Liver (tissue), 9 donors: ENCODE measurements around the gene KIZ. TPM values are rescaled to one million over a fixed set of nuclear protein-coding genes. Genes with fewer than 3 reads are reported as not detected.
"Not testable (repeated sequence)": the region's sequence is repeated elsewhere in the genome, so short reads cannot be mapped to it uniquely, and the experiment has no call there.

ENCODE experiments used
- DNase-seq: peaks from one replicate; pipeline ENCODE4 v3.0.0-alpha.2; 2017; ENCODE audit warnings: low spot score
- H3K27ac ChIP-seq, 2 donors: one replicate each; pipeline ENCODE4 v1.7.0; 2013; ENCODE audit warnings: inconsistent platforms in 2 of 2, low read length in 2 of 2, control low read depth in 1 of 2, low read depth in 1 of 2, mild to moderate bottlenecking in 1 of 2
- H3K27me3 ChIP-seq, 4 donors: one replicate each; pipeline versions ENCODE4 v1.6.1 to v1.7.0; 2013; ENCODE audit warnings: low read length in 3 of 4, inconsistent platforms in 1 of 4, mild to moderate bottlenecking in 1 of 4, moderate library complexity in 1 of 4; ENCODE audit not compliant: control insufficient read depth in 4 of 4, insufficient read depth in 4 of 4
- H3K36me3 ChIP-seq, 4 donors: one replicate each; pipeline versions ENCODE4 v1.6.1 to v1.7.0; 2013; ENCODE audit warnings: low read length in 3 of 4, mild to moderate bottlenecking in 3 of 4, low read depth in 1 of 4, moderate library complexity in 1 of 4; ENCODE audit not compliant: control insufficient read depth in 4 of 4, insufficient read depth in 3 of 4
- H3K4me1 ChIP-seq, 4 donors: one replicate each; pipeline versions ENCODE4 v1.6.1 to v1.7.0; 2013; ENCODE audit warnings: low read length in 3 of 4, mild to moderate bottlenecking in 3 of 4, moderate library complexity in 1 of 4; ENCODE audit not compliant: control insufficient read depth in 4 of 4, insufficient read depth in 4 of 4
- H3K4me3 ChIP-seq, 3 donors: one replicate each; pipeline versions ENCODE4 v1.6.1 to v1.7.0; 2013; ENCODE audit warnings: low read length in 3 of 3, control low read depth in 1 of 3, low read depth in 1 of 3, mild to moderate bottlenecking in 1 of 3
- H3K9ac ChIP-seq, 2 donors: one replicate each; pipeline ENCODE4 v1.7.0; 2013; ENCODE audit warnings: low read length in 2 of 2, mild to moderate bottlenecking in 2 of 2, moderate library complexity in 2 of 2, control low read depth in 1 of 2, low read depth in 1 of 2
- H3K9me3 ChIP-seq, 4 donors: one replicate each; pipeline versions ENCODE4 v1.6.1 to v1.7.0; 2013; ENCODE audit warnings: low read length in 3 of 4; ENCODE audit not compliant: control insufficient read depth in 4 of 4
- EGR1 ChIP-seq, 2 donors: IDR thresholded peaks; 2 replicates each; pipeline ENCODE4 v1.6.1; 2016 to 2018; ENCODE audit warnings: antibody characterized with exemption in 2 of 2, low read depth in 2 of 2
- FOXA1 ChIP-seq: IDR thresholded peaks from 2 replicates; pipeline ENCODE4 v1.6.1; 2016; ENCODE audit warnings: antibody characterized with exemption
- FOXA2 ChIP-seq: IDR thresholded peaks from 2 replicates; pipeline ENCODE4 v1.6.1; 2016; ENCODE audit warnings: antibody characterized with exemption
- GABPA ChIP-seq, 2 donors: IDR thresholded peaks in 1 of 2; conservative IDR thresholded peaks in 1 of 2; 2 replicates each; pipeline ENCODE4 v1.6.1; 2016; ENCODE audit warnings: antibody characterized with exemption in 2 of 2, mild to moderate bottlenecking in 1 of 2, moderate library complexity in 1 of 2
- HNF4A ChIP-seq, 2 donors: conservative IDR thresholded peaks; 2 replicates each; pipeline ENCODE4 v1.6.1; 2016; ENCODE audit warnings: antibody characterized with exemption in 2 of 2, mild to moderate bottlenecking in 2 of 2
- HNF4G ChIP-seq: IDR thresholded peaks from 2 replicates; pipeline ENCODE4 v1.6.1; 2016; ENCODE audit warnings: antibody characterized with exemption
- JUND ChIP-seq, 2 donors: IDR thresholded peaks; 2 replicates each; pipeline ENCODE4 v1.6.1; 2016; ENCODE audit warnings: antibody characterized with exemption in 2 of 2
- NR2F2 ChIP-seq: IDR thresholded peaks from 2 replicates; pipeline ENCODE4 v1.6.1; 2016; ENCODE audit warnings: antibody characterized with exemption
- RAD21 ChIP-seq, 2 donors: IDR thresholded peaks; 2 replicates each; pipeline ENCODE4 v1.6.1; 2016; ENCODE audit warnings: antibody characterized with exemption in 2 of 2, mild to moderate bottlenecking in 2 of 2
- RXRA ChIP-seq, 2 donors: IDR thresholded peaks; 2 replicates each; pipeline ENCODE4 v1.6.1; 2017 to 2018; ENCODE audit warnings: antibody characterized with exemption in 2 of 2, mild to moderate bottlenecking in 1 of 2
- SP1 ChIP-seq: IDR thresholded peaks from 2 replicates; pipeline ENCODE4 v1.6.1; 2018; ENCODE audit warnings: antibody characterized with exemption, mild to moderate bottlenecking
- YY1 ChIP-seq: IDR thresholded peaks from 2 replicates; pipeline ENCODE4 v1.6.1; 2016; ENCODE audit warnings: antibody characterized with exemption, mild to moderate bottlenecking
- WGBS: extraction: QIAGEN DNeasy Blood & Tissue Kit; methylation state at CpG from one replicate; pipeline ENCODE4 v1.1.7; 2013; 5-methylcytosine and 5-hydroxymethylcytosine counted together
- polyA plus RNA-seq, 2 donors: library from polyadenylated mRNA; stranded (reverse) in 1 of 2; unstranded in 1 of 2; fragments of 200-250 nt in 1 of 2; fragments of >200 nt in 1 of 2; fragmentation: Nextera tagmentation in 1 of 2; extraction: Ambion mirVana in 1 of 2; gene quantifications; one replicate each; pipeline versions ENCODE4 v1.2.1 to v1.2.3, GENCODE V29; 2013 to 2015
- total RNA-seq, 2 donors: library from RNA; depleted of rRNA; stranded (reverse); fragments of >200 nt; gene quantifications; one replicate each; pipeline ENCODE4 v1.2.3, GENCODE V29; 2014
- TF ChIP-seq, protein P1 (sequence below): IDR thresholded peaks from 2 replicates; pipeline ENCODE4 v1.6.1; 2016; ENCODE audit warnings: antibody characterized with exemption
- TF ChIP-seq, protein P2 (sequence below): IDR thresholded peaks from 2 replicates; pipeline ENCODE4 v1.6.1; 2016; ENCODE audit warnings: antibody characterized with exemption
- TF ChIP-seq, protein P3 (sequence below): fragments of 150-350 bp; IDR thresholded peaks from 2 replicates; pipeline ENCODE4 v1.5.1; 2017; ENCODE audit warnings: improper control_type of control experiment, low read depth, low read length; ENCODE audit not compliant: missing input control
- TF ChIP-seq, protein P4 (sequence below): IDR thresholded peaks from 2 replicates; pipeline ENCODE4 v1.6.1; 2016; ENCODE audit warnings: antibody characterized with exemption
- donor health status: healthy.
- donor health status: healthy.
- donor health status: healthy.
- donor health status: healthy.
- donor health status: healthy.

KIZ gene
- total and polyA plus RNA-seq, 4 donors, result 3.0 to 9.5 (median 5.2) TPM

DNA sequence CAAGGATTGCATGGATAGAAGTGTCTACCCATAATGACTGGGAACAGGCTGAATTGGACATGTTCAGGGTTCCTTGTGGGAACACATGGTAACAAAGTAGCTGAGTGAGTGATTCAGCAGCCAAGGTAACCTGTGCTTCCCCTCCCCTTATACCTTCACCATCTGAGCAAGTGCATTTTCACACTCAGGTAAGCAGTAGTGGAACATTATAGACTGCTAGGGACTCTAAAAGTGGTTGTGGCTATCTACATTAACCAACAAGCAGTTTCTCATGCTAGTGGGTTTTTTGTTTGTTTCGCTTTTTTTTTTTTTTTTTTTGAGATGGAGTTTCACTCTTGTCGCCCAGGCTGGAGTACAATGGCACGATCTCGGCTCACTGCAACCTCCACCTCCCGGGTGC is 41.4 kb downstream of the KIZ start (continued):
- no peak for TF ChIP-seq RAD21 (IDR thresholded peaks at IDR 0.05)
- no peak for TF ChIP-seq RXRA (IDR thresholded peaks at IDR 0.05)
- TF ChIP-seq FOXA1, result no peak
- TF ChIP-seq NR2F2, result no peak
- TF ChIP-seq, protein P1, sequence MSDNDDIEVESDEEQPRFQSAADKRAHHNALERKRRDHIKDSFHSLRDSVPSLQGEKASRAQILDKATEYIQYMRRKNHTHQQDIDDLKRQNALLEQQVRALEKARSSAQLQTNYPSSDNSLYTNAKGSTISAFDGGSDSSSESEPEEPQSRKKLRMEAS, result no peak
- no peak for TF ChIP-seq JUND (IDR thresholded peaks at IDR 0.05)
- TF ChIP-seq HNF4A (conservative IDR thresholded peaks at IDR 0.05), result no peak

DNA sequence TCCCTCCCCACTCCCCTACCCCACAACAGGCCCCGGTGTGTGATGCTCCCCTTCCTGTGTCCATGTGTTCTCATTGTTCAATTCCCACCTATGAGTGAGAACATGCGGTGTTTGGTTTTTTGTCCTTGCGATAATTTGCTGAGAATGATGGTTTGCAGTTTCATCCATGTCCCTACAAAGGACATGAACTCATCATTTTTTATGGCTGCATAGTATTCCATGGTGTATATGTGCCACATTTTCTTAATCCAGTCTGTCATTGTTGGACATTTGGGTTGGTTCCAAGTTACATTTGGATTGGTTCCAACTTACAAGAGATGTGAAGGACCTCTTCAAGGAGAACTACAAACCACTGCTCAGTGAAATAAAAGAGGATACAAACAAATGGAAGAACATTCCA is 42.2 kb downstream of the KIZ start:
- H3K4me3 ChIP-seq, H3K36me3 ChIP-seq, H3K27me3 ChIP-seq, H3K4me1 ChIP-seq, DNase-seq, H3K27ac ChIP-seq, H3K9me3 ChIP-seq, H3K9ac ChIP-seq: not testable (repeated sequence)
- 98% methylated on average over 3 of the region's 3 CpGs for WGBS

DNA sequence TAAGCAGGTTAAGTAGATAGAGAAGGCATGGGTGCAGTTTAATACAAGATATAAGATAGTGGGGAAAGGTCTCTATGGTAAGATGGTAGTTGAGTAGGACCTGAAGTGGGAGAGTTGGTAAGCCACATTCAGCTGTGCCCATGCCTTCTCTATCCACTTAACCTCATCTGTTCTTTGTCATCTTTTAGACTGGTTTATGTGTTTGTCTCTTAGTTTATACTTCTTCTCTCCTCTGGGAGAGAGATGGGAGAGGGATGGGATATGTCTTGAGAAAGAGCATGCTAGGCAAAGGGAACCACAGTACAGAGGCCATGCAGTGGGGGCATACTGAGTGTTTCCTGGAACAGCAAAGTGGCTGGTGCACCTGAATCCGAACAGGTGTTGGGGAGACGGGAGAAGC is 46.7 kb downstream of the KIZ start:
- no peaks in the 10 kb centered on the region for H3K4me1 ChIP-seq
- H3K27me3 ChIP-seq, result no peaks in the 10 kb centered on the region
- H3K4me3 ChIP-seq, result no peak overlapping the region
- no peak overlapping the region for H3K9ac ChIP-seq
- no peak overlapping the region for H3K27ac ChIP-seq
- H3K36me3 ChIP-seq, result no peaks in the 10 kb centered on the region
- WGBS, result 97% methylated on average over 2 of the region's 2 CpGs
- DNase-seq, result no peak
- TF ChIP-seq FOXA1 (no peak), JUND (IDR thresholded peaks at IDR 0.05) (no peak), YY1 (no peak)
- no peaks in the 10 kb centered on the region for H3K9me3 ChIP-seq

DNA sequence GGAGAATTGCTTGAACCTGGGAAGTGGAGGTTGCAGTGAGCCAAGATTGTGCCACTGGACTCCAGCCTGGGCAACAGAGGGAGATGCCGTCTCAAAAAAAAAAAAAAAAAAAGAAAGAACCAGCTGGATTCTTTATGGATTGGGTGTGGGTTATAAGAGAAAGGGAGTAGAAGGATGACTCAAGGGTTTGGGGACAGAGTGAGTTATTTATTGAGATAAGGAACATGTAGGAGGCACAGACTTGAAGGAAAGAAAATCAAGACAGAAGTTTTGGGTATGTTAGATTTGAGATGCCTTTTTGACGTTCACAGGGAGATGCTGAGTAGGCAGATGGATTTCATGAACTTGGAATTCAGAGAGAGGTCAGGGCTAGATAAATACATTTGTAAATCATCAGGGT is 47.6 kb downstream of the KIZ start:
- no peak overlapping the region for H3K9ac ChIP-seq
- no peaks in the 10 kb centered on the region for H3K4me1 ChIP-seq
- H3K9me3 ChIP-seq, result no peaks in the 10 kb centered on the region
- H3K27ac ChIP-seq, result no peak overlapping the region
- WGBS, result 83% methylated on average over 2 of the region's 2 CpGs
- H3K27me3 ChIP-seq, result no peaks in the 10 kb centered on the region
- TF ChIP-seq SP1 (no peak), FOXA1 (no peak)
- no peaks in the 10 kb centered on the region for H3K36me3 ChIP-seq
- no peak for DNase-seq
- H3K4me3 ChIP-seq, result no peak overlapping the region

DNA sequence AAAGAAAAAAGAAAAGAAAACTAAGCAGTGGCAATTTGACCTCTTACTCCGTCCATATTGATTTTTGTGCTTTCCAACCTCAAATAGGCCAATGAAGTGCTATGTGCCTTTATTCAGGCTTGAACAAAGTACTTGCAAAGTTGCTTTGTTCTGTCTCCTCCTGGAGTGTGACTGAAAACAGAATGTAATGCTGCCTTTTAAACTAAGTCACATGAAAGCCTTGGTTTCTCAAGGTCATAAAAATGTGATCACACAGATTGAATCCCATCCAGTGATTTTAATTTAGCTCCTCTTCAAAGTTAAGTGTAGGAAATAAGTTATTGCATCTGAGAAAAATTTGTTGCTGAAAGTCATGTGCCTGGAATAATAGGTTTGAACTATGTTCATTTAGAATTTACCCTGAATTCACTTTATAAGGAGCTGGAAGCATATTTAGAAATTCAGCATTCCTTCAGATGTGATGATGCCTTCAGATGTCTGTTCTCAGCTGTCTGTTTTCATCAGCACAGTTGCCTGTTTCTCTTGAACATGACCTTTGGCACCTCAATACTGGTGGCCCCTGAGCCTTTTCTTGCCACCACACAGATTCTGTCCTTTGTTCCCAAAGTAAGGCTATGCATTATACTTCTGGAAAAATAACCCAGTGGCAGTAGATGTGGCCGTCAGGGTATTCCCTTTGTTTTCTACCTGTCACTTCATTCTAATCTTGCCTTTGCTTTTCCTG is 48.8 kb downstream of the KIZ start:
- WGBS, result 64% methylated on average over 2 of the region's 2 CpGs
- Histone ChIP-seq H3K4me3 (no peak overlapping the region), H3K4me1 (no peaks in the 10 kb centered on the region)
- TF ChIP-seq, protein P2, sequence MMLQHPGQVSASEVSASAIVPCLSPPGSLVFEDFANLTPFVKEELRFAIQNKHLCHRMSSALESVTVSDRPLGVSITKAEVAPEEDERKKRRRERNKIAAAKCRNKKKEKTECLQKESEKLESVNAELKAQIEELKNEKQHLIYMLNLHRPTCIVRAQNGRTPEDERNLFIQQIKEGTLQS, result no peak
- no peak for TF ChIP-seq SP1
- TF ChIP-seq HNF4G, result no peak
- no peak for TF ChIP-seq FOXA2
- no peak for TF ChIP-seq EGR1 (IDR thresholded peaks at IDR 0.05; ENCODE audit: low read depth in 2 of 2)
- TF ChIP-seq GABPA (IDR thresholded peaks at IDR 0.05 in 1 of 2, conservative IDR thresholded peaks at IDR 0.05 in 1 of 2), result no peak
- no peak for TF ChIP-seq JUND (IDR thresholded peaks at IDR 0.05)
- TF ChIP-seq, protein P3, sequence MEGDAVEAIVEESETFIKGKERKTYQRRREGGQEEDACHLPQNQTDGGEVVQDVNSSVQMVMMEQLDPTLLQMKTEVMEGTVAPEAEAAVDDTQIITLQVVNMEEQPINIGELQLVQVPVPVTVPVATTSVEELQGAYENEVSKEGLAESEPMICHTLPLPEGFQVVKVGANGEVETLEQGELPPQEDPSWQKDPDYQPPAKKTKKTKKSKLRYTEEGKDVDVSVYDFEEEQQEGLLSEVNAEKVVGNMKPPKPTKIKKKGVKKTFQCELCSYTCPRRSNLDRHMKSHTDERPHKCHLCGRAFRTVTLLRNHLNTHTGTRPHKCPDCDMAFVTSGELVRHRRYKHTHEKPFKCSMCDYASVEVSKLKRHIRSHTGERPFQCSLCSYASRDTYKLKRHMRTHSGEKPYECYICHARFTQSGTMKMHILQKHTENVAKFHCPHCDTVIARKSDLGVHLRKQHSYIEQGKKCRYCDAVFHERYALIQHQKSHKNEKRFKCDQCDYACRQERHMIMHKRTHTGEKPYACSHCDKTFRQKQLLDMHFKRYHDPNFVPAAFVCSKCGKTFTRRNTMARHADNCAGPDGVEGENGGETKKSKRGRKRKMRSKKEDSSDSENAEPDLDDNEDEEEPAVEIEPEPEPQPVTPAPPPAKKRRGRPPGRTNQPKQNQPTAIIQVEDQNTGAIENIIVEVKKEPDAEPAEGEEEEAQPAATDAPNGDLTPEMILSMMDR, result no peak
- TF ChIP-seq YY1, result no peak
- no peak for TF ChIP-seq FOXA1
- TF ChIP-seq RXRA (IDR thresholded peaks at IDR 0.05), result no peak
- TF ChIP-seq RAD21 (IDR thresholded peaks at IDR 0.05), result no peak
- TF ChIP-seq, protein P4, sequence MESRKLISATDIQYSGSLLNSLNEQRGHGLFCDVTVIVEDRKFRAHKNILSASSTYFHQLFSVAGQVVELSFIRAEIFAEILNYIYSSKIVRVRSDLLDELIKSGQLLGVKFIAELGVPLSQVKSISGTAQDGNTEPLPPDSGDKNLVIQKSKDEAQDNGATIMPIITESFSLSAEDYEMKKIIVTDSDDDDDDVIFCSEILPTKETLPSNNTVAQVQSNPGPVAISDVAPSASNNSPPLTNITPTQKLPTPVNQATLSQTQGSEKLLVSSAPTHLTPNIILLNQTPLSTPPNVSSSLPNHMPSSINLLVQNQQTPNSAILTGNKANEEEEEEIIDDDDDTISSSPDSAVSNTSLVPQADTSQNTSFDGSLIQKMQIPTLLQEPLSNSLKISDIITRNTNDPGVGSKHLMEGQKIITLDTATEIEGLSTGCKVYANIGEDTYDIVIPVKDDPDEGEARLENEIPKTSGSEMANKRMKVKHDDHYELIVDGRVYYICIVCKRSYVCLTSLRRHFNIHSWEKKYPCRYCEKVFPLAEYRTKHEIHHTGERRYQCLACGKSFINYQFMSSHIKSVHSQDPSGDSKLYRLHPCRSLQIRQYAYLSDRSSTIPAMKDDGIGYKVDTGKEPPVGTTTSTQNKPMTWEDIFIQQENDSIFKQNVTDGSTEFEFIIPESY, result no peak

More for the DNA sequence above, 48.8 kb downstream of the KIZ start:
- H3K9ac ChIP-seq, result no peak overlapping the region
- no peak for DNase-seq
- H3K27ac ChIP-seq, result no peak overlapping the region
- no peaks in the 10 kb centered on the region for H3K36me3 ChIP-seq
- no peaks in the 10 kb centered on the region for H3K27me3 ChIP-seq
- H3K9me3 ChIP-seq, result no peaks in the 10 kb centered on the region
